ENCODE data around the gene PGBD1. TPM values are rescaled to one million over a fixed set of nuclear protein-coding genes. Genes with fewer than 3 reads are reported as not detected.
A peak's percentile ranks its signal among the peaks of the same experiment; 100 is the strongest.

PGBD1 gene
- total and polyA plus RNA-seq, 2 donors from 2014 or later: 3.0 to 3.1 TPM

- H3K4me3 ChIP-seq (ENCODE audit: low read length in 3 of 3): no peak overlapping the region
- TF ChIP-seq CTCF (IDR thresholded peaks at IDR 0.05; ENCODE audit: borderline replicate concordance, extremely low read depth, insufficient read depth): no peak
- H3K36me3 ChIP-seq (ENCODE audit: control insufficient read depth in 2 of 3, insufficient read depth in 3 of 3, low read length in 3 of 3): no peaks in the 10 kb centered on the region
- no peaks in the 10 kb centered on the region for H3K27me3 ChIP-seq (ENCODE audit: control insufficient read depth, insufficient read depth, low read length)
- no peak overlapping the region for H3K27ac ChIP-seq (ENCODE audit: low read depth in 2 of 2, low read length in 2 of 2)
- no peak overlapping the region for H3K9ac ChIP-seq (ENCODE audit: low read length in 3 of 3)
- no peaks in the 10 kb centered on the region for H3K9me3 ChIP-seq (ENCODE audit: control insufficient read depth in 2 of 3, insufficient read depth in 1 of 3, low read length in 3 of 3)
- intact Hi-C loops (cut with DNase I): no loop called here
- DNase-seq (no peak), FAIRE-seq (no peak)
- H3K4me1 ChIP-seq (ENCODE audit: control insufficient read depth in 2 of 3, insufficient read depth in 2 of 3, low read depth in 1 of 3, low read length in 3 of 3): peaks cover 0 to 4% (median 3%) of the 10 kb centered on the region in 3 donors
These were observed 16.5 kb upstream of the PGBD1 start for GRCh38 chr6:28264834-28265401.

- intact Hi-C loops (cut with DNase I): no loop called here
- no peak for TF ChIP-seq CTCF (IDR thresholded peaks at IDR 0.05; ENCODE audit: borderline replicate concordance, extremely low read depth, insufficient read depth)
- Histone ChIP-seq H3K9ac (ENCODE audit: low read length in 3 of 3) (peak overlapping the region; percentile 62 to 85 (median 75)), H3K4me3 (ENCODE audit: low read length in 3 of 3) (peak overlapping the region; percentile 77 to 98 (median 82)), H3K27me3 (ENCODE audit: control insufficient read depth, insufficient read depth, low read length) (no peaks in the 10 kb centered on the region), H3K27ac (ENCODE audit: low read depth in 2 of 2, low read length in 2 of 2) (peak overlapping the region; percentile 75 to 92), H3K4me1 (ENCODE audit: control insufficient read depth in 2 of 3, insufficient read depth in 2 of 3, low read depth in 1 of 3, low read length in 3 of 3) (peaks cover 0 to 4% (median 3%) of the 10 kb centered on the region in 3 donors), H3K9me3 (ENCODE audit: control insufficient read depth in 2 of 3, insufficient read depth in 1 of 3, low read length in 3 of 3) (no peaks in the 10 kb centered on the region), H3K36me3 (ENCODE audit: control insufficient read depth in 2 of 3, insufficient read depth in 3 of 3, low read length in 3 of 3) (no peaks in the 10 kb centered on the region)
- FAIRE-seq (no peak), DNase-seq (no peak)
These were observed 14.8 kb upstream of the PGBD1 start for GRCh38 chr6:28266563-28266961.

- no peak for FAIRE-seq
- H3K27ac ChIP-seq (ENCODE audit: low read depth in 2 of 2, low read length in 2 of 2): peak within 1 kb of the TSS; percentile 75 to 92
- no peak for TF ChIP-seq CTCF (IDR thresholded peaks at IDR 0.05; ENCODE audit: borderline replicate concordance, extremely low read depth, insufficient read depth)
These were observed 14.2 kb upstream of the PGBD1 start, which contains the start of gene ZSCAN26 for GRCh38 chr6:28266962-28267694. TSS of gene ZSCAN26 (plus strand) at chr6:28267143. CDS start at chr6:28271920, 4,777 bp downstream.

More at GRCh38 chr6:28266962-28267694, 14.2 kb upstream of the PGBD1 start, which contains the start of gene ZSCAN26:
- H3K4me1 ChIP-seq (ENCODE audit: control insufficient read depth in 2 of 3, insufficient read depth in 2 of 3, low read depth in 1 of 3, low read length in 3 of 3): peaks cover 0 to 4% (median 3%) of the 10 kb centered on the region in 3 donors
- intact Hi-C loops (cut with DNase I): no loop called here
- peak within 1 kb of the TSS; percentile 62 to 85 (median 75) for H3K9ac ChIP-seq (ENCODE audit: low read length in 3 of 3)
- no peaks in the 10 kb centered on the region for H3K27me3 ChIP-seq (ENCODE audit: control insufficient read depth, insufficient read depth, low read length)
- peaks cover 2 to 4% (median 3%) of the 10 kb centered on the region in 3 donors for H3K36me3 ChIP-seq (ENCODE audit: control insufficient read depth in 2 of 3, insufficient read depth in 3 of 3, low read length in 3 of 3)
- H3K4me3 ChIP-seq (ENCODE audit: low read length in 3 of 3): peak within 1 kb of the TSS; percentile 77 to 98 (median 82)
- peak; percentile 85 to 97 (median 91) for DNase-seq
- H3K9me3 ChIP-seq (ENCODE audit: control insufficient read depth in 2 of 3, insufficient read depth in 1 of 3, low read length in 3 of 3): no peaks in the 10 kb centered on the region

Measured in kidney (tissue), 14 donors.